HepG2 (cell line): Measurements from ENCODE around the gene GPC6. TPM values are rescaled to one million over a fixed set of nuclear protein-coding genes. Genes with fewer than 3 reads are reported as not detected.

ENCODE experiments used
- ATAC-seq: fragments of 200-7000 bp; cut with Tn5 transposase; 3 replicates; pipeline ENCODE4 v1.9.1; 2020; ENCODE audit warnings: mild to moderate bottlenecking, moderate library complexity
- BruUV-seq: library from RNA; stranded (reverse); fragments of 400-500 nt; replicated peaks from 2 replicates; lab custom pipeline; 2021; lab: Mats Ljungman, UMichigan
- CTCF ChIA-PET: fragments of 300-600 bp; formaldehyde crosslinking; extraction: SDS; loops from one replicate; lab custom pipeline; 2021; ENCODE audit warnings: low total read pairs, inconsistent platforms, low intra/inter-chr PET ratio; lab: Yijun Ruan, JAX
- POLR2A ChIA-PET: fragments of 350-600 bp; sonication (Branson Sonifier 250); formaldehyde crosslinking; loops from one replicate; lab custom pipeline; 2020; ENCODE audit warnings: antibody characterized with exemption, inconsistent platforms; lab: Yijun Ruan, JAX
- DNase-seq: peaks from one replicate; pipeline ENCODE4 v3.0.0-alpha.2; 2015; ENCODE audit warnings: low spot score
- FAIRE-seq: peaks from 3 replicates; lab custom pipeline; 2011; peaks lifted over from hg19 to GRCh38; lab: Jason Lieb, UNC
- H2AFZ ChIP-seq: one replicate; pipeline ENCODE4 v1.6.1; 2011; ENCODE audit warnings: low read length, inconsistent platforms
- H3K27ac ChIP-seq: fragments of 300-600 bp; 3 replicates; pipeline ENCODE4 v1.8.0; 2011; ENCODE audit warnings: mixed run types, mild to moderate bottlenecking, mixed read lengths, low read length, inconsistent platforms; ENCODE audit not compliant: insufficient read depth; ENCODE audit errors: extremely low read length
- H3K27me3 ChIP-seq, 2 experiments: fragments of 200-600 bp in 1 of 2; 2 replicates in 1 of 2; 3 replicates in 1 of 2; pipeline versions ENCODE4 v1.6.0 to v1.8.0; 2011; ENCODE audit warnings: low read length in 2 of 2, mild to moderate bottlenecking in 2 of 2, moderate library complexity in 2 of 2, inconsistent platforms in 1 of 2; ENCODE audit not compliant: insufficient read depth in 2 of 2, control insufficient read depth in 1 of 2
- H3K36me3 ChIP-seq, 2 experiments: fragments of 200-600 bp in 1 of 2; replicated peaks in 1 of 2; 2 replicates in 1 of 2; 3 replicates in 1 of 2; pipeline versions ENCODE4 v1.5.1 to v1.8.0; 2011; ENCODE audit warnings: low read length in 2 of 2, inconsistent platforms in 1 of 2; ENCODE audit not compliant: insufficient read depth in 2 of 2, control insufficient read depth in 1 of 2
- H3K4me1 ChIP-seq: 2 replicates; pipeline ENCODE4 v1.5.1; 2012; ENCODE audit warnings: low read length, inconsistent platforms; ENCODE audit not compliant: insufficient read depth
- H3K4me2 ChIP-seq: 2 replicates; pipeline ENCODE4 v1.6.0; 2011; ENCODE audit warnings: low read depth, low read length, inconsistent platforms
- H3K4me3 ChIP-seq, 3 experiments: fragments of 200-600 bp in 1 of 3; sonication (generic), shearing (Covaris generic) in 1 of 3; replicated peaks in 1 of 3; 2 replicates each; pipeline ENCODE4 v1.5.1; 2011 to 2016; ENCODE audit warnings: low read length in 3 of 3, inconsistent platforms in 2 of 3, low read depth in 2 of 3, mild to moderate bottlenecking in 2 of 3, control low read depth in 1 of 3, mixed read lengths in 1 of 3; ENCODE audit not compliant: insufficient read depth in 1 of 3
- H3K79me2 ChIP-seq: one replicate; pipeline ENCODE4 v1.6.1; 2011; ENCODE audit warnings: low read length, inconsistent platforms; ENCODE audit not compliant: insufficient read depth
- H3K9ac ChIP-seq: 2 replicates; pipeline ENCODE4 v1.6.0; 2011; ENCODE audit warnings: mild to moderate bottlenecking, low read depth, low read length, inconsistent platforms; ENCODE audit not compliant: insufficient read depth
- H3K9me3 ChIP-seq: 2 replicates; pipeline ENCODE4 v1.5.1; 2012; ENCODE audit warnings: mild to moderate bottlenecking, low read length
- H4K20me1 ChIP-seq: 2 replicates; pipeline ENCODE4 v1.6.0; 2011; ENCODE audit warnings: inconsistent platforms, mild to moderate bottlenecking, low read length, moderate library complexity; ENCODE audit not compliant: insufficient read depth
- CHD4 ChIP-seq: fragments of 200-600 bp; sonication (generic); IDR thresholded peaks from 2 replicates; pipeline ENCODE4 v1.7.0; 2017; ENCODE audit warnings: mild to moderate bottlenecking, low read length, borderline replicate concordance
- GABPB1 ChIP-seq: IDR thresholded peaks from 2 replicates; pipeline ENCODE4 v1.6.1; 2016; ENCODE audit warnings: mild to moderate bottlenecking, missing genetic modification reagents, moderate library complexity, missing compliant biosample characterization
- THYN1 ChIP-seq: sonication (generic); formaldehyde crosslinking; IDR thresholded peaks from 2 replicates; pipeline ENCODE4 v1.8.1; 2023; ENCODE audit warnings: low read depth, mild to moderate bottlenecking, moderate library complexity, missing genetic modification reagents, borderline replicate concordance
- ZBTB10 ChIP-seq: sonication (generic); formaldehyde crosslinking; IDR thresholded peaks from 2 replicates; pipeline ENCODE4 v1.4.0; 2020; ENCODE audit warnings: missing genetic modification reagents, borderline replicate concordance
- ZBTB3 ChIP-seq: sonication (generic); formaldehyde crosslinking; IDR thresholded peaks from 2 replicates; pipeline ENCODE4 v1.4.0; 2020; ENCODE audit warnings: low read depth, mild to moderate bottlenecking, moderate library complexity, missing genetic modification reagents, borderline replicate concordance
- ZFY ChIP-seq: sonication (generic); formaldehyde crosslinking; IDR thresholded peaks from 2 replicates; pipeline ENCODE4 v1.4.0; 2020; ENCODE audit warnings: missing genetic modification reagents
- ZNF407 ChIP-seq: sonication (generic); formaldehyde crosslinking; IDR thresholded peaks from one replicate; pipeline ENCODE4 v1.5.1; 2020; ENCODE audit warnings: mild to moderate bottlenecking, missing genetic modification reagents; ENCODE audit errors: not compliant biosample characterization
- ZNF451 ChIP-seq: sonication (generic); formaldehyde crosslinking; IDR thresholded peaks from 2 replicates; pipeline ENCODE4 v1.5.0; 2020; ENCODE audit warnings: mild to moderate bottlenecking, missing genetic modification reagents
- ZNF784 ChIP-seq: sonication (generic); formaldehyde crosslinking; IDR thresholded peaks from 2 replicates; pipeline ENCODE4 v1.5.1; 2020; ENCODE audit warnings: missing genetic modification reagents, mild to moderate bottlenecking, borderline replicate concordance
- WGBS: methylation state at CpG from one replicate; pipeline ENCODE4 v1.1.6; 2017; ENCODE audit warnings: low lambda C conversion rate; 5-methylcytosine and 5-hydroxymethylcytosine counted together
- in situ Hi-C: cut with HindIII; loops from 2 replicates; pipeline ENCODE4 v1.10.0; 2017; ENCODE audit warnings: low pct_unique_long_range_greater_than_20kb; ENCODE audit not compliant: extremely low pct_ligation_motif_present
- intact Hi-C: fragments of 100-400 bp; cut with micrococcal nuclease; formaldehyde crosslinking; loops from one replicate; pipeline ENCODE4 v1.10.0; 2022; ENCODE audit not compliant: unreplicated experiment
- polyA plus RNA-seq, 8 experiments: library from polyadenylated mRNA; depleted of rRNA in 3 of 8; stranded (reverse) in 7 of 8; unstranded in 1 of 8; fragments of >200 nt; fragmentation: Illumina TruSeq in 4 of 8; extraction: Trizol in 4 of 8; gene quantifications; 2 replicates each; pipeline versions ENCODE4 v1.2.1 to v1.2.3, GENCODE V29; 2011 to 2016; ENCODE audit warnings: low read depth in 4 of 8, missing spikeins in 1 of 8, mixed read lengths in 1 of 8; ENCODE audit not compliant: insufficient read depth in 1 of 8
- total RNA-seq, 5 experiments: library from RNA; depleted of rRNA; stranded (reverse); fragments of >200 nt; fragmentation: Illumina TruSeq; extraction: Trizol; gene quantifications; 2 replicates each; pipeline ENCODE4 v1.2.3, GENCODE V29; 2016; ENCODE audit warnings: low read depth in 1 of 5

GPC6 gene
- total and polyA plus RNA-seq, 2 of the 13 experiments (the other 11 are each of a cell fraction or from before 2014, with no cell fraction given) = 24.5 to 33.9 TPM

- TF ChIP-seq ZBTB10 (CRISPR knock-in tag) (no peak), CHD4 (no peak)
These were observed 6.5 kb upstream of the GPC6 start (continued) for GRCh38 chr13:93220073-93220472.

- Histone ChIP-seq H3K36me3 (no peaks in the 10 kb centered on the region), H3K9ac (no peak overlapping the region), H3K4me2 (no peak overlapping the region), H4K20me1 (no peaks in the 10 kb centered on the region), H3K4me3 (no peak overlapping the region), H3K79me2 (peaks cover 12% of the 10 kb centered on the region), H3K27me3 (no peaks in the 10 kb centered on the region; a peak in 1 of 5 replicates), H2AFZ (no peak overlapping the region), H3K9me3 (no peaks in the 10 kb centered on the region), H3K27ac (no peak overlapping the region), H3K4me1 (peaks cover 39% of the 10 kb centered on the region)
- POLR2A ChIA-PET = no interaction called here
- CTCF ChIA-PET = no interaction called here
- FAIRE-seq = no peak
- in situ Hi-C loops = no loop called here
- ATAC-seq = no peak
- no TSS peak for BruUV-seq
- intact Hi-C loops = loop anchor here (10.0 kb wide), 2 partner anchors 742 to 892 kb away; no protein-coding TSS in a partner anchor
- 95% methylated on average over 4 of the region's 4 CpGs for WGBS
- DNase-seq = no peak
- TF ChIP-seq ZFY (CRISPR knock-in tag) (no peak), ZNF407 (CRISPR knock-in tag) (no peak), THYN1 (CRISPR knock-in tag) (no peak), GABPB1 (no peak), ZNF451 (CRISPR knock-in tag) (no peak), ZBTB3 (no peak), ZNF784 (no peak)
These were observed 3.6 kb upstream of the GPC6 start for GRCh38 chr13:93222976-93223375.
